OCI-LY7 (cell line): ENCODE data around the gene IKBKE. TPM values are rescaled to one million over a fixed set of nuclear protein-coding genes. Genes with fewer than 3 reads are reported as not detected.

Source experiments
- BruUV-seq: library from RNA; stranded (reverse); fragments of 400-500 nt; replicated peaks from 2 replicates; lab custom pipeline; 2021; lab: Mats Ljungman, UMichigan
- CTCF ChIA-PET: fragments of 300-600 bp; sonication (Branson Sonifier 250); formaldehyde crosslinking; loops from one replicate; lab custom pipeline; 2022; ENCODE audit warnings: antibody characterized with exemption; ENCODE audit not compliant: unreplicated experiment; lab: Charles Lee
- POLR2A ChIA-PET: fragments of 300-600 bp; sonication (Branson Sonifier 250); formaldehyde crosslinking; loops from one replicate; lab custom pipeline; 2022; ENCODE audit warnings: antibody characterized with exemption; lab: Charles Lee
- DNase-seq: peaks from one replicate; pipeline ENCODE4 v3.0.0-alpha.2; 2015; ENCODE audit warnings: low spot score
- H2AFZ ChIP-seq: fragments of 200-600 bp; sonication (generic), shearing (Covaris generic); 2 replicates; pipeline ENCODE4 v1.6.1; 2014; ENCODE audit warnings: mild to moderate bottlenecking, antibody characterized with exemption, low read length, moderate library complexity
- H3K27ac ChIP-seq: fragments of 200-600 bp; sonication (generic); 2 replicates; pipeline ENCODE4 v1.5.1; 2014; ENCODE audit warnings: mixed run types, low read depth, mild to moderate bottlenecking, moderate library complexity, low read length, inconsistent platforms; ENCODE audit not compliant: poor library complexity, severe bottlenecking
- H3K36me3 ChIP-seq: fragments of 200-600 bp; sonication (generic); 2 replicates; pipeline ENCODE4 v1.6.1; 2014; ENCODE audit warnings: mild to moderate bottlenecking, antibody characterized with exemption, low read length, moderate library complexity, mixed read lengths; ENCODE audit not compliant: insufficient read depth
- H3K4me1 ChIP-seq: fragments of 200-600 bp; sonication (generic); 2 replicates; pipeline ENCODE4 v1.5.1; 2014; ENCODE audit warnings: mild to moderate bottlenecking, low read length; ENCODE audit not compliant: insufficient read depth, poor library complexity, severe bottlenecking
- H3K4me2 ChIP-seq: fragments of 200-600 bp; sonication (generic); 2 replicates; pipeline ENCODE4 v1.6.1; 2014; ENCODE audit warnings: mild to moderate bottlenecking, low read length
- H3K4me3 ChIP-seq: fragments of 200-600 bp; sonication (generic); 2 replicates; pipeline ENCODE4 v1.5.1; 2014; ENCODE audit warnings: mild to moderate bottlenecking, low read depth, low read length; ENCODE audit not compliant: poor library complexity, severe bottlenecking
- H3K79me2 ChIP-seq: fragments of 200-600 bp; sonication (generic); 2 replicates; pipeline ENCODE4 v1.6.1; 2016; ENCODE audit warnings: low read depth, mild to moderate bottlenecking, low read length, moderate library complexity, mixed read lengths; ENCODE audit not compliant: insufficient read depth
- H3K9me2 ChIP-seq: fragments of 200-600 bp; sonication (generic); 2 replicates; pipeline ENCODE4 v1.6.1; 2016; ENCODE audit warnings: mild to moderate bottlenecking, low read length, mixed read lengths; ENCODE audit not compliant: insufficient read depth
- H3K9me3 ChIP-seq: fragments of 200-600 bp; sonication (generic); 2 replicates; pipeline ENCODE4 v1.6.1; 2014; ENCODE audit warnings: mild to moderate bottlenecking, mixed run types, low read length, mixed read lengths
- H4K20me1 ChIP-seq: fragments of 200-600 bp; sonication (generic); 2 replicates; pipeline ENCODE4 v1.6.1; 2014; ENCODE audit warnings: mild to moderate bottlenecking, antibody characterized with exemption, low read length, moderate library complexity, mixed read lengths; ENCODE audit not compliant: insufficient read depth
- EZH2phosphoT487 ChIP-seq: fragments of 200-600 bp; sonication (generic); IDR thresholded peaks from 2 replicates; pipeline ENCODE4 v1.6.1; 2018; ENCODE audit warnings: low read depth, borderline replicate concordance, mild to moderate bottlenecking, mixed run types, antibody characterized with exemption, low read length, moderate library complexity, mixed read lengths
- intact Hi-C: fragments of 100-400 bp; cut with micrococcal nuclease; formaldehyde crosslinking; loops from one replicate; pipeline ENCODE4 v1.10.0; 2022; ENCODE audit not compliant: unreplicated experiment
- total RNA-seq, 2 experiments: library from RNA; depleted of rRNA in 1 of 2; stranded (reverse); fragments of >200 nt in 1 of 2; shearing (Covaris generic) in 1 of 2; gene quantifications; 2 replicates each; pipeline ENCODE4 v1.2.3, GENCODE V29; 2014 to 2022
- TF ChIP-seq, protein P1 (sequence below): fragments of 200-600 bp; sonication (generic); conservative IDR thresholded peaks from 2 replicates; pipeline ENCODE4 v1.5.1; 2014; ENCODE audit warnings: mild to moderate bottlenecking, antibody characterized with exemption, low read length, moderate library complexity, mixed read lengths

IKBKE gene
- total RNA-seq, 2 experiments from 2014 or later = 23.9 to 38.5 TPM

GRCh38 chr1:206538901-206539640 lies 68.8 kb downstream of the IKBKE start:
- Histone ChIP-seq H3K4me3 (no peak overlapping the region), H3K9me3 (no peaks in the 10 kb centered on the region), H3K27ac (no peak overlapping the region), H4K20me1 (no peaks in the 10 kb centered on the region), H3K4me2 (no peak overlapping the region), H3K36me3 (no peaks in the 10 kb centered on the region), H2AFZ (no peak overlapping the region; the same call in 1 of the 2 replicates), H3K4me1 (peaks cover 14% of the 10 kb centered on the region), H3K9me2 (no peaks in the 10 kb centered on the region), H3K79me2 (no peaks in the 10 kb centered on the region)
- DNase-seq = no peak
- TF ChIP-seq, protein P1, sequence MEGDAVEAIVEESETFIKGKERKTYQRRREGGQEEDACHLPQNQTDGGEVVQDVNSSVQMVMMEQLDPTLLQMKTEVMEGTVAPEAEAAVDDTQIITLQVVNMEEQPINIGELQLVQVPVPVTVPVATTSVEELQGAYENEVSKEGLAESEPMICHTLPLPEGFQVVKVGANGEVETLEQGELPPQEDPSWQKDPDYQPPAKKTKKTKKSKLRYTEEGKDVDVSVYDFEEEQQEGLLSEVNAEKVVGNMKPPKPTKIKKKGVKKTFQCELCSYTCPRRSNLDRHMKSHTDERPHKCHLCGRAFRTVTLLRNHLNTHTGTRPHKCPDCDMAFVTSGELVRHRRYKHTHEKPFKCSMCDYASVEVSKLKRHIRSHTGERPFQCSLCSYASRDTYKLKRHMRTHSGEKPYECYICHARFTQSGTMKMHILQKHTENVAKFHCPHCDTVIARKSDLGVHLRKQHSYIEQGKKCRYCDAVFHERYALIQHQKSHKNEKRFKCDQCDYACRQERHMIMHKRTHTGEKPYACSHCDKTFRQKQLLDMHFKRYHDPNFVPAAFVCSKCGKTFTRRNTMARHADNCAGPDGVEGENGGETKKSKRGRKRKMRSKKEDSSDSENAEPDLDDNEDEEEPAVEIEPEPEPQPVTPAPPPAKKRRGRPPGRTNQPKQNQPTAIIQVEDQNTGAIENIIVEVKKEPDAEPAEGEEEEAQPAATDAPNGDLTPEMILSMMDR = no peak
- no peak for TF ChIP-seq EZH2phosphoT487
- ChIA-PET POLR2A (no interaction called here), CTCF (no interaction called here)
- intact Hi-C loops = loop anchor here (5.0 kb wide), 1 partner anchor 42 kb away; no protein-coding TSS in a partner anchor
- no TSS peak for BruUV-seq

- Histone ChIP-seq H3K27ac (no peak overlapping the region), H3K4me1 (peaks cover 17% of the 10 kb centered on the region), H3K9me3 (no peaks in the 10 kb centered on the region), H3K79me2 (no peaks in the 10 kb centered on the region), H3K4me2 (peak overlapping the region; percentile 26; the same call in 1 of the 2 replicates), H3K4me3 (no peak overlapping the region), H2AFZ (peak overlapping the region; percentile 68; the same call in 1 of the 2 replicates), H3K36me3 (no peaks in the 10 kb centered on the region), H3K9me2 (no peaks in the 10 kb centered on the region), H4K20me1 (no peaks in the 10 kb centered on the region)
- no peak for DNase-seq
- no TSS peak for BruUV-seq
- POLR2A ChIA-PET = interaction anchor here (0.7 to 1.4 kb wide), 3 partner anchors 15 to 61 kb away, joined by 3 read pairs; no protein-coding TSS in a partner anchor
- CTCF ChIA-PET = interaction anchor here (0.6 to 1.1 kb wide), 2 partner anchors 43 to 245 kb away, joined by 3 to 7 read pairs; no protein-coding TSS in a partner anchor
- intact Hi-C loops = no loop called here
- TF ChIP-seq, protein P1 = no peak
- TF ChIP-seq EZH2phosphoT487 = no peak
These were observed 69.9 kb downstream of the IKBKE start for GRCh38 chr1:206540044-206540780.
